Germinal center (tissue), 1 donor: Measurements from ENCODE around the gene KCND1.

ENCODE experiments used
- DNase-seq: peaks from one replicate; pipeline ENCODE4 v3.0.0; 2012; ENCODE audit warnings: mixed read lengths, low spot score

Gene KCND1

DNA sequence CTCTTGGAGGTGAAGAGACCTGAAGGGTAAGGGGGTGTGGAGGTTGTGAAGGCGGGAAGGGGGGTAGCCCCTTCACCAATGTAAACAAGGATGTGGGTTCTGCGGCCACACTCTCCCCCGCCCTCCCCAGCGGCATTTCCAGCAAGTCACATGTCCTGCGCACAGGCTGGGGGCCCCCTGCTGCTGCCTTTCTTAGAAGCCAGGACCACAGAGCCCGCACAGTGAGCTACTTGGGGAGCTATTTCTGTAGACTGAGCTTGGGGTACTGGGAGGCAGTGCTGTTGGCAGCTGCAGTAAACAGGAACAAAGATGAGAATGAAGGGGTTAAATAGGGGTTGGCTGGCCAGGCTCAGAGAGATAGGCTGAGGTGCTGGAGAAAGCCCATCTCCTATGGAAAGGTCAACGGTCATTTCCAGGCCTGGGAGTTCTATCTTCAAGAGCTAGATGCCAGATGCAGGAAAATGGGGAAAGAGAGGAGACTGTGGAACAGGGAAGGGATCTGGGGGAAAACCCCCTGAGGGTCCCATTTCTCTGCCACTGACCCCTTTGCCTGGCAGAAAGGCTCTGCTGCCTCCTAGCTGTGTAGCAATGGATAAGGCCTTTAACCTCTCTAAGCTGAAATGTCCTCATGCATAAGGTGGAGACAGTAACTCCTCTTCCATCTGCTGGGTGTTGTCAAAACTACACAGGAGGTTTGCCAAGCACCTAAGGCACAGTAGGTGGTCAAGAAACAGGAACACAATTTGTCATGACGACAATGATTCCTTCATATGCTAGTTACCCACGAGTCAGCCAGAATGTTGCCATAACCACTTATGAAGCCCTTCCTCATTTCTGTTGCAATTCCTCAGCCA, 34.4 kb downstream of the KCND1 start:
- peak; percentile 48 for DNase-seq

GRCh38 chrX:48936429-48937053, 35.1 kb downstream of the KCND1 start:
- DNase-seq: no peak

DNA sequence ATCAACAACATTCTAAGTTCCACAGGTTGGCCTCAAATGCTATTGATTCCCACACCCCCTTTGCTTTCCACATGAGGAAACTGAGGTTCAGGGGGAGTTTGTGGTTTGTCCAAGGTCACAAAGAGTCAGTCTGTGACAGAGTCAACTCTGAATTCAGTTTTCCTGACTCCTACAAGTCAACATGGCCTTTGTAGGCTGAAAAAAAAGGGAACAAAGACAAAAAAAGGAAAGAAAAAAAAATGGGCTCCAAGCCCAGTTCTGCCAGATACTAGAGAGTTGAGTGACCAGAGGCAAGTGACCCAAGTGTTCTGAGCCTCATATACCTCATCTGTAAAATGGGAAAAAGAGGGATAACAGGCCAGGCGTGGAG, 36.4 kb downstream of the KCND1 start:
- no peak for DNase-seq

DNA sequence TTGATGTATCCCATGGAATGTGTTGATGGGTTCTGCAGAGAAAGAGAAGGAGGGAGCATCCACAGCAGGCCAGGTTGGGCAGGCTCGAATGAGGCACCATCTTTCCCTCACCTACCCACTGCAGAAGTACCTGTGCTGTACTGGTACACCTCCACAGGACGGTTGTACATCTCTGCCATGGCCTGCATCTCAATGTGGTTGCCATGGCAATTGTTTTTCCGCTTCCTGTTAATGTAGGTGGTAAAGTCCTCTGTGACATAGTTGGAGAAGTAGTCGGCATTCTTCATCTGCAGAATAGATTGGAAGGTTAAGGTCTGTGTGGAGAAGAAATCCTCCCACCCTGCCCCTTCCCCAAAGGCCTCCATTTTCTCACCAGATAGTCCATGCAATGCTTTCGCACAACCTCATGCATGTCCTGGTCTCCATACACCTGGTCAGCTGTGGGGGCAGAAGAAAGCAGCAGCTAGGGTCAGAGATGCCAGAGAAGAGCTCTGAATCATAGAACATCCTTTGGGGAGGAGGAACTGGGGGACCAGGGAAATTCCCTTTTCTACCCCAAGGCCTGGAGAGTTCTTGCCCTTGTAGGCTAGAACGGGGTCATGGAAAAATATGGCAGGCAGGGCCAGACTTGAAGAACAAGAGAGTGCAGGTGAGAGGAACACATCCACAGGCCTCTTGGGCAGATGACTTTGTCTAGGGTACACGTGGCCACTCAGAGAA, 36.9 kb downstream of the KCND1 start:
- DNase-seq: no peak

GRCh38 chrX:48933757-48934156, 37.9 kb downstream of the KCND1 start:
- DNase-seq: no peak

DNA sequence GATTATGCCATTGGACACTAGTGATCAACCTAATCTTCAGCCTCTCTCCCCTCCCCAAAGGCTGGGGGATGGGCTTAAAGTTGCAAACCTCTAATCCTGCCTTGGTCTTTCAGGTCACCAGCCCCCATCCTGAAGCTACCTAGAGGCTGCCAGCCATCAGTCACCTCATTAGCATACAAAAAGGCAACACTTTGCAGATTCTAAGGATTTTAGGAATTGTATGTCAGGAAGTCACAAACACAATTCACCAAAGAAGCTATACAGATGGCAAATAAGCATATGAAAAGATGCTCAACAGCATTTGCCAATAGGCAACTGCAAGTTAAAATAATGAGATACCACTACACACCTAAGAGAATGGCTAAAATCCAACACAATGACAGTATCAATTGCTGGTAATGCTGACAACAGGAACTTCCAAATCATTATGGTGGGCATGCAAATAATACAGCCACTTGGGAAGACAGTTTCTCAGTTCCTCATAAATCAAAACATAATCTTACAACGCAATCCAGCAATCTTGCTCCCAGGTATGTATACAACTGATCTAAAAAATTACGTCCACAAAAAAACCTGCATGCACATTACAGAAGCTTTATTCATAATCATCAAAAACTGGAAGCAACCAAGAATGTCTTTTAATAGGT, 43.8 kb downstream of the KCND1 start:
- no peak for DNase-seq

- DNase-seq: no peak
Measured at GRCh38 chrX:48927123-48927522, 44.5 kb downstream of the KCND1 start.

DNA sequence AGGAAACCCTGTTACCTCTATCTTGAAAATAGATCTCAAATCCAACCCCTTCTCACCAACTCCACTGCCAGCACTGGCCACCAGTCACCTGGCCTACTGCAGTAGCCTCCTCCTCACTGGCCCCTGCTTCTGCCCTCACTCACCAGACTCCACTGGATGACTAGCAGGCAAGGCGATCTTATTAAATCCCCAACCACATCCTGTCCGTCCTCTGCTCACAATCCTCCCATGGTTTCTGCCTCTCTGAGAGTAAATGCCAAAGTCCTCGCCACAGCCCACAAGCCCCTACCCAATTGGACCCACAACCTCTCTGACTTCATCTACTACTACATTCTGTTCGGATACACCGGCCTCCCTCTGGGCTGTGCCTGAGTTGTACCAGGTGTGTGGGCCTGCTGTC, 47.4 kb downstream of the KCND1 start:
- DNase-seq: no peak

DNA sequence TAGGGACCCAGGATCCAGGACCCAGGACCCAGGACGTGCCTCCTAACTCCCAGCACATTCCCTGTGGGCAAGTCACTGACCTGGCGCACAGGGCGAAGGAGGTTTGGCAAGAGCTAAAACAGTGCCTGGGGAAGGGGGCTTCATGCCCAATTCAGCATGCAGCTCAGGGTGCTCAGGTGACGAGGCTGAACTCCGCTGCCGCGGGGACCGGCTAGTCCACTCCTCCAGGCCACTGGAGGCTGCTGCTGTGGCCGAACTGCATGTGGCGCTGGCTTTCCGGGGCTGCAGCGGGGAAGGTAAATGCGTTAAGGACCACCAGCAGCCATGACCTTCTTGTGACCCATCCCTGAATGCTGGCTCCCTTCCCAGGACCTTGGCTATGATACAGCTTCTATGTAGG, 47.9 kb downstream of the KCND1 start:
- no peak for DNase-seq

DNA sequence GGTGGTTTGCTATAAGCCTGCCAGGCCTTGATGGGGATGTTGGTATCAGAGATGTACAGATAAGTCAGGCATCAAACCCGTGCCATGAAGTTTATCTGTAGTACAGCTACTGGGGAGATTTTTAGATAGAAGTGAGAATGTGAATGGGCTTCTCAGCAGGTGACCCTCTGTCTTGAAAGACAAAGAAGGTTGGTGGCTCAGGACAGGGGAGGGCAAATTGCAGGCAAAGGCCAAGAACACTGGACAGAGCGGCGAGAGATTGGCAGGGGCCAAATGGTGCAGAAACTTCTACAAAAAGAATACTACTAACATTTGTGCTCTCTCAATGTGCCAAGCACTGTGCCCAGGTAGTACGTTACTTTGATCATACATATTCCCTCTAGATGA, 50.9 kb downstream of the KCND1 start:
- no peak for DNase-seq

DNA sequence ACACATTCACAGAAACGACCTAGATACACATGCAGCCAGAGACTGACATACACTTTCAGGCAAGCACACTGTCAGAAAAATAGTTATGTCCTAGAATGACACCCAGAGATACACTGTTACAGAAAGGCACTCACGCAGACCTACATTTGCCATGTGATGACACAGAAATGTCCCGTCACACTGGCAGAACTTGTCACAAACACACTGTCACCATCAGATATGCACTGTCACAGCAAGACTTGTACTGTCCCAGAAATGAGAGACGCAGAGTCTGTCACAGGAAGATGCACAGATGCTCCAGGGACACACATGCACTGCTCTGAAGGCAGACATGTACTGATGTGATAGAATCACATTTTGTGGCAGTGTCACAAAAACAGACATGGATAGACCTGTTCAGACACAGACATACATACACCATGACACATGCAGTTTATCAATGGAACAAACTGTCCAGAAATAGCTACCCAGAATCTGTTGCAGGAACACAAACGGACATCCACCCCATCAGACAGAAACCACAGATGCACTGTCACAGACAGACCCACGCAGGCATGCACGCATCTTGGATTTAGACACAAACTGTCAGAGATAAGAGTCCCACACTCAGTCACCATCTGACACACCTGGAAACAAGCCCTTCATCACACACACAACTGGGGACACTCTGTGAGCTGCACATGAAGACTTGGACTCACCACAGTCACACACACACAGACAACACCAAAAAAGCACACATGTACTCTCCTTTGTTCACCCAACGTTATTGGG, 51.5 kb downstream of the KCND1 start:
- DNase-seq: no peak

GRCh38 chrX:48919360-48919841, 52.2 kb downstream of the KCND1 start:
- DNase-seq: no peak

GRCh38 chrX:48918643-48919340, 52.9 kb downstream of the KCND1 start, which contains the start of gene PIM2:
PIM2 (minus strand) TSS chrX:48919024; CDS start chrX:48918834, 190 bp downstream.
- peak; percentile 92 for DNase-seq

DNA sequence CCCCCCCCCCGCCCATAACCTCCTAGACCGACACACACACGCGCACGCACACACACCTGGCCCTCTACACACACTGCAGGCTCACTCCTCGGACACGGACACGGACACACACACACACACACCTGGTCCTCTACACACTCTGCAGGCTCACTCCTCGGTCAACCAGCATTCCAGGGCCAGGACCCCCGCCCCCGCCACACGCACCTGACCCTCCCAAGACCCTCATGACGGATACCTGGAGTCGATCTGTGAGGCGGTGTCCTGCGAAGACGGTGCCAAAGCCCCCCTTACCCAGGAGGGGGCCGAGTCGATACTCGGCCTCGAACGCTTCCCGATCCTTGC, 53.4 kb downstream of the KCND1 start:
- no peak for DNase-seq

- peak; percentile 86 for DNase-seq
Measured at GRCh38 chrX:48917139-48918001, 54.3 kb downstream of the KCND1 start.

- DNase-seq: no peak
Measured at GRCh38 chrX:48914593-48915493, 56.8 kb downstream of the KCND1 start.

DNA sequence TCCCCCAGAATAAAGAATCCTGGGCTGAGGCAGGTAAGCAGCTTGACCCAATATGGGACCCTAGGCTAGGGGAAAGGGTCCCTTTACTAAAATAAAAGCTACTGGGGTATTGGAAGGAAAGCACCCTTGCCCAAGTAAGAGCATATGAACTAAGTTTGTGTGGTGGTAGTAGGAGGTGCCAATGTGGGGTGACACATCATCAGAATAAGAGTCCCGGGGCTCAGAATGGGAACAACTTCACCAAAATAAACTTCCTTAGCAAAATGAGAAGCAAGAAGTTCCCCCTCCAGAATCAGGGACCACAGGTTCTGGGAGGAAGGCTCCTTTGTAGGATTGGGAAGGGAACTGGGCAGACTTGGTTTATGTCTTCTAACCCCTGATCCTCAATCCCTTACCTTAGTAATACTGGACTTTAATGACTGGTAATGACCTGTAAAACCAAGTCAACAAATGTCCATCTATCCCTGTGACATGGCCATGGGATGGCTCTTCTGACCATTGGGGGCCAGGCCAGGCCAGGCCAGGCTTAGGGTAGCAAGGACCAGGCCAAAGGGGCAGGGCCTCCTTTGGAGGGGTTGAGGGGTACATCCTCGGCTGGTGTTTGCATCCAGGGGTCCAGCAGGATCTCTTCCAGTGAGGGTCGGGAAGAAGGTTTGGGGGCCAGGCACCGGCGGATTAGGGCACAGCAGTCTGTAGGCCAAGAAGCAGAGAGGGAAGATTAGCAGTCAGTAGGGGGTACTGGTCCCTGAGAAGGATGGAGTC, 57.9 kb downstream of the KCND1 start:
- no peak for DNase-seq
